ENCODE results near the gene FAR2. TPM values are rescaled to one million over a fixed set of nuclear protein-coding genes. Genes with fewer than 3 reads are reported as not detected.
"Not testable (repeated sequence)": the region's sequence is repeated elsewhere in the genome, so short reads cannot be mapped to it uniquely, and the experiment has no call there.

Gene FAR2
- total RNA-seq, 1 donor from 2014 or later, result 9.0 TPM

DNA sequence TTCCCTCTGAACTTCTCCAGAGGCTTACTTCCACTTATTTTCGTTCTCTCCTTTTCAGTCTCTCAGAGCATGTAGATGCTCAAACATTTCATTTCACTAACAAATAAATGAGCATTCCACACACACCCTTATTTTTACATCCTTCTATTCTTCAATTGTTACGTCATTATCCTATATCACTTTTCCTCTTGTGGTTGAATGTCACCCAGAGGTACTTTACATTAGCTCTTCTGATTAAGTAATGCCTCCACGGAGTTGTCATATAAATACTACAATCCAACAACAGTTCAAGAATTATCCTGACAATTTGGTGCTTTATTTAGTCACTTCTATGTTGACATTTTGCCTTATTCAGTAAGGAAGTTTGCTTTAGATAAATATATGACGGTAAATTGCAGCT is 18.4 kb downstream of the FAR2 start:
- H3K4me3 ChIP-seq (ENCODE audit: low read depth, low read length), result no peak overlapping the region
- no peaks in the 10 kb centered on the region for H3K27me3 ChIP-seq (ENCODE audit: control insufficient read depth, insufficient read depth, low read length)
- no peaks in the 10 kb centered on the region for H3K36me3 ChIP-seq (ENCODE audit: control insufficient read depth, insufficient read depth, low read length)
- TF ChIP-seq, protein P1, sequence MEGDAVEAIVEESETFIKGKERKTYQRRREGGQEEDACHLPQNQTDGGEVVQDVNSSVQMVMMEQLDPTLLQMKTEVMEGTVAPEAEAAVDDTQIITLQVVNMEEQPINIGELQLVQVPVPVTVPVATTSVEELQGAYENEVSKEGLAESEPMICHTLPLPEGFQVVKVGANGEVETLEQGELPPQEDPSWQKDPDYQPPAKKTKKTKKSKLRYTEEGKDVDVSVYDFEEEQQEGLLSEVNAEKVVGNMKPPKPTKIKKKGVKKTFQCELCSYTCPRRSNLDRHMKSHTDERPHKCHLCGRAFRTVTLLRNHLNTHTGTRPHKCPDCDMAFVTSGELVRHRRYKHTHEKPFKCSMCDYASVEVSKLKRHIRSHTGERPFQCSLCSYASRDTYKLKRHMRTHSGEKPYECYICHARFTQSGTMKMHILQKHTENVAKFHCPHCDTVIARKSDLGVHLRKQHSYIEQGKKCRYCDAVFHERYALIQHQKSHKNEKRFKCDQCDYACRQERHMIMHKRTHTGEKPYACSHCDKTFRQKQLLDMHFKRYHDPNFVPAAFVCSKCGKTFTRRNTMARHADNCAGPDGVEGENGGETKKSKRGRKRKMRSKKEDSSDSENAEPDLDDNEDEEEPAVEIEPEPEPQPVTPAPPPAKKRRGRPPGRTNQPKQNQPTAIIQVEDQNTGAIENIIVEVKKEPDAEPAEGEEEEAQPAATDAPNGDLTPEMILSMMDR (IDR thresholded peaks at IDR 0.05; ENCODE audit: insufficient read depth, low read length, poor library complexity, severe bottlenecking), result no peak
- no peak for DNase-seq (ENCODE audit: low read depth)

DNA sequence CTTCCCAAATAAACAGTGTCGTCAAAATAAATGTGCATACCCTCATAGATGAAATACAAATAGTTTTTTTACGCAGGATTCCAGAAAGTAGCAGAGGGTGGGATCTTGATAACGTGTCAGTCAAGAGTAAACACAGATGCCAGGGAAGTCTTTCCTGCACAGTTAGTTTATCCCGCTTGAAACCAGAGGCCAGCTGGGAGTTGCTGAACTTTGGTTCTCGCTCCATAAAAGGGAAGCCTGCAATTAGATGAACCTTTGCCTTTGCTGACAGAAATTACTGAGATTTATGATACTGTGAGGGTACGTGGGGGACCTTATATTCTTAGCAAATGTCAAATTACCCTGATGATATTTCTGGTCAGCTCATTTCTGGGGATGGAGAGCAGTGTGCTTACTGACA is 18.9 kb downstream of the FAR2 start:
- TF ChIP-seq, protein P1 (IDR thresholded peaks at IDR 0.05; ENCODE audit: insufficient read depth, low read length, poor library complexity, severe bottlenecking), result no peak
- Histone ChIP-seq H3K36me3 (ENCODE audit: control insufficient read depth, insufficient read depth, low read length) (no peaks in the 10 kb centered on the region), H3K27me3 (ENCODE audit: control insufficient read depth, insufficient read depth, low read length) (no peaks in the 10 kb centered on the region), H3K4me3 (ENCODE audit: low read depth, low read length) (no peak overlapping the region)
- DNase-seq (ENCODE audit: low read depth), result no peak

DNA sequence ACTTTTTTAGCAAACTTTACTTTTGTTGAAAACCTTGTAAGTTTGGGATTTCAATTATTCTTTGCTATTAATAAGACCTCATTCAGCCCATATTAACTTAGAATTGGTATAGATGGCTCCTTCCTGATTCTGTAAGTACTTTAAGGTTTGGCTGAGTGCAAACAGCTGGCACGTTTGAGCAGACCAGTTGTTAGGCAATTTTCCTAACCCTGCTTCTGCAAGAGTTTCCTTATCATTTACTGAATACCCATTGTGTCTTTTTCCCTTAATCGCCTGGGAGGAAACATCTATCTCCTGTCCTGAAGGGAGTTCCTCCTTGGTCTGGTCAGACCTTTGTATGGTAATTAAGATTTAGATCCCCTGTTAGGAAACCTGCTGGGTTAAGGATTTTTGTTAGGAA is 20.9 kb downstream of the FAR2 start:
- H3K27me3 ChIP-seq (ENCODE audit: control insufficient read depth, insufficient read depth, low read length); H3K4me3 ChIP-seq (ENCODE audit: low read depth, low read length); DNase-seq (ENCODE audit: low read depth); H3K36me3 ChIP-seq (ENCODE audit: control insufficient read depth, insufficient read depth, low read length): not testable (repeated sequence)

DNA sequence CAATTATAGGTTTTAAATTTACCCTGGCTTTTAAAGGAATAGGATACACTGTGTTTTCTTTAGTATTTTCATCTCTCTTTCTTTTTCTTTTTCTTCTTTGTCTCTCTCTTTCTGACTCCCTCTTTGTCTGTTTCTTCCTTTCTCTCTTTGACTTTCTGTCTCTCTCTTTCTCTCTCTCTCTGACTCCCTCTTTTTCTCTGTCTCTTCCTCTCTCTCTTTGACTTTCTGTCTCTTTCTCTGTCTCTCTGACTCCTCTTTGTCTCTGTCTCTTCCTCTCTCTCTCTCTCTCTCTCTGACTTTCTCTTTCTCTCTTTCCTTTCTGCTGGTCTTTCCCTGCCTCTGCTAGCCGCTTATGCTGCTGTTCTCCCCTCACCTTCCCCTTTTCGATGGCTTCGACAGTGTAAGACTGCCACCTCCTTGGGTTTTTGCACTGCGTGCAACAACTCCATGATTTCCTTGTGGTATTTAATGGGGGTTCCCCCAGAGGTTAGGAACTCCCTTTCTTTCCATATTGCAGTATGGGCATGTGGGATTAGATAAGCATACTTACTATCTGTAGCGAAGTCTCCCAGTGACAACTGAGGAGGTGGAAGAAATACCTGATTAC is 21.5 kb downstream of the FAR2 start:
- H3K4me3 ChIP-seq (ENCODE audit: low read depth, low read length); H3K27me3 ChIP-seq (ENCODE audit: control insufficient read depth, insufficient read depth, low read length); H3K36me3 ChIP-seq (ENCODE audit: control insufficient read depth, insufficient read depth, low read length); DNase-seq (ENCODE audit: low read depth): not testable (repeated sequence)

DNA sequence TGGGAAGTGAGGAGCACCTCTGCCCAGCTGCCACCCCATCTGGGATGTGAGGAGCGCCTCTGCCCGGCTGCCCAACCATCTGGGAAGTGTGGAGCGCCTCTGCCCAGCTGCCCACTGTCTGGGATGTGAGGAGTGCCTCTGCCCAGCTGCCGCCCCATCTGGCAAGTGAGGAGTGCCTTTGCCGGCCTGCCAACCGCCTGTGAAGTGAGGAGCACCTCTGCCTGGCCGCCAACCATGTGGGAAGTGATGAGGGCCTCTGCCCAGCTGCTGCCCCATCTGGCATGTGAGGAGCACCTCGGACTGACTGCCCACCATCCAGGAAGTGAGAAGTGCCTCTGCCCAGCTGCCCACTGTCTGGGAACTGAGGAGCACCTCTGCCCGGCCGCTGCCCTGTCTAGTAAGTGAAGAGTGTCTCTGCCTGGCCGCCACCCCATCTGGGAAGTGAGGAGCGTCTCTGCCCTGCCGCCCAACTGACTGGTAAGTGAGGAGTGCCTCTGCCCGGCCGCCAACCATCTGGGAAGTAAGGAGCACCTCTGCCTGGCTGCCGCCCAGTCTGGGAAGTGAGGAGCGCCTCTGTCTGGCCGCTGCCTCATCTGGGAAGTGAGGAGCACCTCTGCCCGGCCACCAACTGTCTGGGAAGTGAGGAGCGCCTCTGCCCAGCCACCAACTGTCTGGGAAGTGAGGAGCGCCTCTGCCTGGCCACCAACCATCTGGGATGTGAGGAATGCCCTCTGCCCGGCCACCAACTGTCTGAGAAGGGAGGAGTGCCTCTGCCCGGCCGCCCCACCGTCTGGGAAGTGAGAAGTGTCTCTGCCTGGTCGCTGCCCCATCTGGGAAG is 22.6 kb downstream of the FAR2 start:
- no peaks in the 10 kb centered on the region for H3K27me3 ChIP-seq (ENCODE audit: control insufficient read depth, insufficient read depth, low read length)
- DNase-seq (ENCODE audit: low read depth), result no peak
- no peaks in the 10 kb centered on the region for H3K36me3 ChIP-seq (ENCODE audit: control insufficient read depth, insufficient read depth, low read length)
- H3K4me3 ChIP-seq (ENCODE audit: low read depth, low read length), result no peak overlapping the region
- TF ChIP-seq, protein P1 (IDR thresholded peaks at IDR 0.05; ENCODE audit: insufficient read depth, low read length, poor library complexity, severe bottlenecking), result no peak

DNA sequence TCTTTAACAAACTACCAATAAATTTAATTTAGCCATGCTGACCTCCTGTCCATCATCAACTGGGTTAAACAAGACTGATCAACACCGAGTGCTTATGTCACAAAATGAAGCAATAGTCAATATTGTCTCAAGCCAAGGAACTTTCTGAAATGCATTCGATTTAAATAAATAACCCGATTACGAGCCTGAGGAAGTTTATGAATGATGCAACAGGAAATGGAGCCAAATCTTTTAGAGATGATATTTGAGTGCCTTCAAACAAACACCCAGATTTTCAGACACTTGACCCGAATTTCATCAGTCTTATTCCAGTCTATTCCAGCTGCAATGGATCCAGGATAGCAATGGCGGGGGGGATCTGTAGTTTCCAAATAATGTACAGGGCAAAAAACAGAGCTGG is 27.9 kb downstream of the FAR2 start:
- H3K4me3 ChIP-seq (ENCODE audit: low read depth, low read length), result no peak overlapping the region
- no peaks in the 10 kb centered on the region for H3K36me3 ChIP-seq (ENCODE audit: control insufficient read depth, insufficient read depth, low read length)
- DNase-seq (ENCODE audit: low read depth), result no peak
- H3K27me3 ChIP-seq (ENCODE audit: control insufficient read depth, insufficient read depth, low read length), result no peaks in the 10 kb centered on the region
- TF ChIP-seq, protein P1 (IDR thresholded peaks at IDR 0.05; ENCODE audit: insufficient read depth, low read length, poor library complexity, severe bottlenecking), result no peak

DNA sequence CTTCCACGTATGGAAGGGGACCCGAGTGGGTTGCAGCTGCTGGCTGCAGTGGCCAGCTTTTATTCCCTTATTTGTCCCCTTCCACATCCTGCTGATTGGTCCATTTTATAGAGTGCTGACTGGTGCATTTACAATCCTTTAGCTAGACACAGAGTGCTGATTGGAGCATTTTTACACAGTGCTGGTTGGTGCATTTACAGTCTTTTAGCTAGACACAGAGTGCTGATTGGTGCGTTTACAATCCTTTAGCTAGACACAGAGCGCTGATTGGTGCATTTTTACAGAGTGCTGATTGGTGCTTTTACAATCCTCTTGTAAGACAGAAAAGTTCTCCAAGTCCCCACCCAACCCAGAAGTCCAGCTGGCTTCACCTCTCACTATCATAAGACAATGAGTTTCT is 33.2 kb downstream of the FAR2 start:
- H3K27me3 ChIP-seq (ENCODE audit: control insufficient read depth, insufficient read depth, low read length); H3K36me3 ChIP-seq (ENCODE audit: control insufficient read depth, insufficient read depth, low read length); H3K4me3 ChIP-seq (ENCODE audit: low read depth, low read length); DNase-seq (ENCODE audit: low read depth): not testable (repeated sequence)

Measured in kidney epithelial cell (primary cell).